K562 (cell line): ENCODE results near the gene GADD45G. TPM values are rescaled to one million over a fixed set of nuclear protein-coding genes. Genes with fewer than 3 reads are reported as not detected.
A peak's percentile ranks its signal among the peaks of the same experiment; 100 is the strongest.

Experiments used
- DLX4 ChIP-seq: fragments of 250-450 bp; sonication (Bioruptor Pico); IDR thresholded peaks from 2 replicates; pipeline ENCODE4 v1.6.1; 2021; ENCODE audit warnings: mild to moderate bottlenecking
- E2F6 ChIP-seq, 2 experiments: IDR thresholded peaks; 2 replicates each; pipeline ENCODE4 v1.6.1; 2011; ENCODE audit warnings: borderline replicate concordance in 1 of 2, control low read depth in 1 of 2, low read depth in 1 of 2, low read length in 1 of 2, mild to moderate bottlenecking in 1 of 2, mixed read lengths in 1 of 2, moderate library complexity in 1 of 2; ENCODE audit not compliant: insufficient read depth in 1 of 2, insufficient read length in 1 of 2, poor library complexity in 1 of 2, severe bottlenecking in 1 of 2; ENCODE audit errors: extremely low read depth in 1 of 2
- JUN ChIP-seq, 2 experiments: sonication (generic) in 1 of 2; formaldehyde crosslinking in 1 of 2; IDR thresholded peaks; 2 replicates each; pipeline versions ENCODE4 v1.6.1 to v1.8.0; 2012 to 2022; ENCODE audit warnings: borderline replicate concordance in 2 of 2, mild to moderate bottlenecking in 2 of 2, improper control_type of control experiment in 1 of 2, low read depth in 1 of 2, low read length in 1 of 2, missing genetic modification reagents in 1 of 2
- MGA ChIP-seq: fragments of 450-650 bp; IDR thresholded peaks from 2 replicates; pipeline ENCODE4 v1.6.1; 2016; ENCODE audit warnings: mild to moderate bottlenecking, moderate library complexity
- MNT ChIP-seq, 2 experiments: fragments of 450-650 bp; conservative IDR thresholded peaks; 2 replicates each; pipeline ENCODE4 v1.6.1; 2017; ENCODE audit warnings: mild to moderate bottlenecking in 2 of 2, moderate library complexity in 2 of 2
- MYC ChIP-seq, 2 experiments: fragments of 250-450 bp in 1 of 2; sonication (Bioruptor Pico) in 1 of 2; IDR thresholded peaks; 2 replicates each; pipeline versions ENCODE4 v1.5.1 to v1.6.1; 2012 to 2021; ENCODE audit warnings: low read depth in 2 of 2, borderline replicate concordance in 1 of 2, improper control_type of control experiment in 1 of 2, low read length in 1 of 2, mild to moderate bottlenecking in 1 of 2, moderate library complexity in 1 of 2
- NR2C2 ChIP-seq, 2 experiments: fragments of 200-800 bp in 1 of 2; sonication (Bioruptor generic) in 1 of 2; sonication (generic) in 1 of 2; formaldehyde crosslinking in 1 of 2; IDR thresholded peaks; 2 replicates each; pipeline versions ENCODE4 v1.6.1 to v1.8.0; 2016 to 2022; ENCODE audit warnings: mild to moderate bottlenecking in 1 of 2, missing compliant biosample characterization in 1 of 2, missing genetic modification characterization in 1 of 2, missing genetic modification reagents in 1 of 2
- RCOR1 ChIP-seq, 2 experiments: IDR thresholded peaks; 2 replicates each; pipeline ENCODE4 v1.6.1; 2012; ENCODE audit warnings: low read depth in 2 of 2, low read length in 2 of 2, borderline replicate concordance in 1 of 2, improper control_type of control experiment in 1 of 2
- polyA plus RNA-seq, 8 experiments: library from polyadenylated mRNA; depleted of rRNA in 4 of 8; stranded (reverse) in 5 of 8; unstranded in 3 of 8; fragments of >200 nt; fragmentation: Nextera tagmentation in 2 of 8; fragmentation: Illumina TruSeq in 1 of 8; extraction: Ambion mirVana in 2 of 8; extraction: Trizol in 1 of 8; gene quantifications; 2 replicates each; pipeline versions ENCODE4 v1.2.1 to v1.2.3, GENCODE V29; 2011 to 2014; ENCODE audit warnings: inconsistent platforms in 1 of 8, missing spikeins in 1 of 8
- total RNA-seq, 7 experiments: library from RNA; depleted of rRNA in 6 of 7; stranded (reverse); fragments of >200 nt in 6 of 7; fragmentation: Illumina TruSeq in 2 of 7; extraction: Trizol in 2 of 7; gene quantifications; 2 replicates each; pipeline versions ENCODE4 v1.2.1 to v1.2.3, GENCODE V29; 2011 to 2021; ENCODE audit warnings: low replicate concordance in 1 of 7

GADD45G gene
- total and polyA plus RNA-seq, 9 of the 15 experiments (the other 6 are each of a cell fraction or from before 2014, with no cell fraction given) = 0.20 to 0.34 TPM; not detected in 7

GRCh38 chr9:89604729-89605464, at the start of gene GADD45G (continued):
- TF ChIP-seq E2F6 (IDR thresholded peaks at IDR 0.05; ENCODE audit: borderline replicate concordance in 1 of 2, extremely low read depth in 1 of 2, insufficient read depth in 1 of 2, insufficient read length in 1 of 2, low read depth in 1 of 2, low read length in 1 of 2, poor library complexity in 1 of 2, severe bottlenecking in 1 of 2) (peak; percentile 26 to 81), JUN (IDR thresholded peaks at IDR 0.05; ENCODE audit: borderline replicate concordance, low read depth, low read length) (no peak), JUN (CRISPR knock-in tag; IDR thresholded peaks at IDR 0.05; ENCODE audit: borderline replicate concordance) (no peak), MNT (conservative IDR thresholded peaks at IDR 0.05) (peak; percentile 64 to 66; a peak in 3 of 4 replicates), NR2C2 (CRISPR knock-in tag; IDR thresholded peaks at IDR 0.05) (no peak), NR2C2 (tag; IDR thresholded peaks at IDR 0.05) (no peak), MGA (peak; percentile 53; the same call in 1 of the 2 replicates), MYC (IDR thresholded peaks at IDR 0.05; ENCODE audit: low read depth, low read length) (peak; percentile 52; the same call in 1 of the 2 replicates), MYC (CRISPR knock-in tag; IDR thresholded peaks at IDR 0.05; ENCODE audit: borderline replicate concordance, low read depth) (no peak), DLX4 (CRISPR knock-in tag) (no peak), RCOR1 (IDR thresholded peaks at IDR 0.05; ENCODE audit: borderline replicate concordance in 1 of 2, low read depth in 2 of 2, low read length in 2 of 2) (peak in 1 of 2 experiments; percentile 52; a peak in 2 of 4 replicates)
